Thyroid gland (tissue), 4 donors: Measurements from ENCODE around the gene MEPCE. TPM values are rescaled to one million over a fixed set of nuclear protein-coding genes. Genes with fewer than 3 reads are reported as not detected.
"Not testable (repeated sequence)": the region's sequence is repeated elsewhere in the genome, so short reads cannot be mapped to it uniquely, and the experiment has no call there.

ENCODE experiments used
- DNase-seq, 2 donors: peaks; one replicate each; pipeline ENCODE4 v3.0.0-alpha.2; 2019
- H3K27ac ChIP-seq, 3 donors: fragments of 200-600 bp; sonication (generic); 1 replicate in 2 of 3; 2 replicates in 1 of 3; pipeline ENCODE4 v1.5.1; 2016 to 2019; ENCODE audit warnings: mild to moderate bottlenecking in 1 of 3, moderate library complexity in 1 of 3
- H3K27me3 ChIP-seq: fragments of 200-600 bp; sonication (generic); one replicate; pipeline ENCODE4 v1.5.1; 2019
- H3K36me3 ChIP-seq, 2 donors: fragments of 200-600 bp; sonication (generic); one replicate each; pipeline ENCODE4 v1.5.1; 2016 to 2019
- H3K4me1 ChIP-seq, 2 donors: fragments of 200-600 bp; sonication (generic); one replicate each; pipeline ENCODE4 v1.5.1; 2017 to 2019
- H3K4me3 ChIP-seq, 3 donors: fragments of 200-600 bp; sonication (generic); replicated peaks in 1 of 3; 1 replicate in 2 of 3; 2 replicates in 1 of 3; pipeline ENCODE4 v1.5.1; 2016; ENCODE audit warnings: mild to moderate bottlenecking in 1 of 3
- H3K9me3 ChIP-seq: fragments of 200-600 bp; sonication (generic); one replicate; pipeline ENCODE4 v1.5.1; 2017
- CTCF ChIP-seq, 6 experiments: fragments of 200-600 bp in 3 of 6; fragments of 450-650 bp in 3 of 6; sonication (generic) in 3 of 6; IDR thresholded peaks; one replicate each; pipeline ENCODE4 v1.5.1; 2016 to 2019; ENCODE audit warnings: antibody characterized with exemption in 6 of 6, mild to moderate bottlenecking in 2 of 6, inconsistent platforms in 1 of 6, moderate library complexity in 1 of 6
- POLR2A ChIP-seq, 2 donors: fragments of 450-650 bp; IDR thresholded peaks; one replicate each; pipeline ENCODE4 v1.6.1; 2017; ENCODE audit warnings: antibody characterized with exemption in 2 of 2, mild to moderate bottlenecking in 2 of 2, moderate library complexity in 1 of 2
- WGBS, 2 donors: methylation state at CpG; one replicate each; pipeline ENCODE4 v1.1.5; 2017; 5-methylcytosine and 5-hydroxymethylcytosine counted together
- intact Hi-C: fragments of 100-400 bp; cut with DNase I; formaldehyde crosslinking; loops from one replicate; pipeline ENCODE4 v1.15.1; 2023
- total RNA-seq, 4 donors: library from RNA; depleted of rRNA; stranded (reverse); fragments of >200 nt; gene quantifications; one replicate each; pipeline ENCODE4 v1.2.3, GENCODE V29; 2016

Gene MEPCE
- total RNA-seq, 4 donors from 2014 or later, result 42.9 to 48.7 (median 45.6) TPM

DNA sequence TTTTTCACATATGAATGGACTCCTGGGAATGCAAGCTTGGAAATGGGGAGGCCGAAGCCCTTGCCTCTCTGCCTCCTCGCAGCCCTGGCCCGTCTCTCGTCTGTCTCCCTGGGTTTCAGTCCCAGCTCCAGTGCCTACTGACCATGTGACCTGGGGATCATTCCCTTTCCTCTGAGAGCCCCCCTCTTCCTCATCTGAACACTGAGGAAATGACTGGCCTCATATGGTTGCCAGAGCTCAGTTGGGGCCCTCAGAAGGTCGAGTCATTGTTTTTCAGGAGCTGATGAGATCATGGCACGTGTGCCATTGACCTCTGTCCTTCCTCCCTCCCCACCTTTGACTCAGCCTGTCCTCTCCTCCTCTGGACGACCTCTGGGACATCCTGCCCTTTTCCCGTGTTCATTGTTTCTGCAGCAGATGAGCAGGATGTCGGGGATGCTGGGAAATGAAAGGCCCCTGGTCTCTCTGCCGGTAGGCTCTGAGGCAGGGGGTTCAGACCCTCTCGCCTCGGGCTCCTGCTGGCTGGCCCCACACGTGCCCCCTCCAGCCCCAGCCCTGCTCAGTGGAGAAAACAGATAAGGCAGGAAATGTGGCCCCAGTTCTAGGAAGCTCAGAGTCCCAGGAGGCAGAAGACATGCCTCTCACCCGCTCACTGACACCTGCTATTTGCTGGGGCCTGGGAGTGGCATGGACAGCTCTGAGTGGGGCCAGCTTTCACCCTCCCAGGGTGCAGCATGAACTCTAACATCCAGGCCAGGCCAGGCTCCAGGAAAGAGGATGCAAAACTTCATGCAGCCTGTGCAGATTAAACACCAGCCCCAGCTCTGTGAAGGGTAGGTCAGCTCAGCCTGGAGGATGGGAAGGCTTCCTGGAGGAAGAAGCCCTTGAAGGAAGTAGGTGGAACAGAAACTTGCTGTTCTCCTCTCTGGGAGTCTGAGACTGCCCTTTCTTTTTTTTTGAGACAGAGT, 15.0 kb downstream of the MEPCE start:
- H3K36me3 ChIP-seq, result no peaks in the 10 kb centered on the region
- WGBS, 2 donors, result 53 to 57% methylated on average over 12 to 13 of the region's 14 CpGs
- DNase-seq, result peak in 1 of 2 donors; percentile 27
- peak overlapping the region; percentile 47 to 80 (median 48) for H3K27ac ChIP-seq
- no peak overlapping the region for H3K4me3 ChIP-seq
- TF ChIP-seq CTCF (IDR thresholded peaks at IDR 0.05) (no peak), POLR2A (IDR thresholded peaks at IDR 0.05) (no peak)
- H3K9me3 ChIP-seq, result no peaks in the 10 kb centered on the region
- intact Hi-C loops, result no loop called here
- peaks cover 8 to 22% of the 10 kb centered on the region in 2 donors for H3K4me1 ChIP-seq
- H3K27me3 ChIP-seq, result no peaks in the 10 kb centered on the region

DNA sequence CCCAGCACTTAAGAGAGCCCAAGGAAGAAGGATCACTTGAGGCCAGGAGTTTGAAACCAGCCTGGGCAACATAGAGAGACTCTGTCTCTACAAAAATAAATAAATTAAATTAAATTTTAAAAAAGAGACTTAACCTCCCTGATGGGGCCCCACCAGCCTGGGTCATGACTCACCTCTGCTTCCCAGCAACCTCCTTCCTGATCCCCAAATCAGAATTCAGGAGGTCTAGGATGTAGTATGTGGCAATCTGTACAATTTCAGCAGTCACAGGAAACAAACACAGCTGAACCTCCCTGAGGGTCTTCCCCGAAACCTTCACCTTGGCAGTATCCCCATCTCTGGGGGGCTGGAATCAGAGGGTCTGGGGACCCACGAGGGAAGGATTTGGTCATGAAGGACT, 16.4 kb downstream of the MEPCE start:
- no peak for TF ChIP-seq POLR2A (IDR thresholded peaks at IDR 0.05)
- no peak for TF ChIP-seq CTCF (IDR thresholded peaks at IDR 0.05)
- Histone ChIP-seq H3K4me3 (no peak overlapping the region), H3K36me3 (no peaks in the 10 kb centered on the region), H3K27me3 (no peaks in the 10 kb centered on the region), H3K9me3 (no peaks in the 10 kb centered on the region), H3K27ac (peak overlapping the region in 2 of 3 donors; percentile 15 to 80), H3K4me1 (peaks cover 13 to 30% of the 10 kb centered on the region in 2 donors)
- intact Hi-C loops, result no loop called here
- 54 to 71% methylated on average over 2 of the region's 2 CpGs for whole genome bisulfite sequencing, 2 donors
- no peak for DNase-seq

DNA sequence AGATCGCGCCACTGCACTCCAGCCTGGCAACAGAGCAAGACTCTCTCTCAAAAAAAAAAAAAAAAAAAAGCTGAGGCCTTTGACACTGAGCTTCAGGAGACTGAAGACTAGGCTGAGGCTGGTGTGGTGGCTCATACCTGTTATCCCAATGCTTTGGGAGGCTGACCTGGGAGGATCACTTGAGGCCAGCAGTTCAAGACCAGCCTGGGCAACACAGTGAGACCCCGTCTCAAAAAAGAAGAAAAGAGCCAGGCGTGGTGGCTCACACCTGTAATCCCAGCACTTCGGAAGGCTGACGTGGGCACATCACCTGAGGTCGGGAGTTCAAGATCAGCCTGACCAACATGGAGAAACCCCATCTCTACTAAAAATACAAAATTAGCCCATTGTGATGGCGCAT, 17.7 kb downstream of the MEPCE start:
- H3K9me3 ChIP-seq, H3K4me3 ChIP-seq, intact Hi-C loops, DNase-seq, H3K36me3 ChIP-seq, H3K27me3 ChIP-seq, H3K27ac ChIP-seq: not testable (repeated sequence)
- 96 to 98% methylated on average over 8 of the region's 8 CpGs for WGBS, 2 donors
- H3K4me1 ChIP-seq, result peaks cover 13 to 30% of the 10 kb centered on the region in 2 donors

GRCh38 chr7:100449190-100449795, 19.7 kb downstream of the MEPCE start:
- 55 to 65% methylated on average over 13 of the region's 13 CpGs for WGBS, 2 donors
- Histone ChIP-seq H3K27ac (peak overlapping the region; percentile 76 to 91 (median 87)), H3K27me3 (no peaks in the 10 kb centered on the region), H3K4me3 (no peak overlapping the region), H3K36me3 (no peaks in the 10 kb centered on the region), H3K9me3 (no peaks in the 10 kb centered on the region), H3K4me1 (peaks cover 13 to 30% of the 10 kb centered on the region in 2 donors)
- TF ChIP-seq CTCF (IDR thresholded peaks at IDR 0.05) (no peak), POLR2A (IDR thresholded peaks at IDR 0.05) (no peak)
- DNase-seq, result peak; percentile 58 to 71
- intact Hi-C loops, result no loop called here

DNA sequence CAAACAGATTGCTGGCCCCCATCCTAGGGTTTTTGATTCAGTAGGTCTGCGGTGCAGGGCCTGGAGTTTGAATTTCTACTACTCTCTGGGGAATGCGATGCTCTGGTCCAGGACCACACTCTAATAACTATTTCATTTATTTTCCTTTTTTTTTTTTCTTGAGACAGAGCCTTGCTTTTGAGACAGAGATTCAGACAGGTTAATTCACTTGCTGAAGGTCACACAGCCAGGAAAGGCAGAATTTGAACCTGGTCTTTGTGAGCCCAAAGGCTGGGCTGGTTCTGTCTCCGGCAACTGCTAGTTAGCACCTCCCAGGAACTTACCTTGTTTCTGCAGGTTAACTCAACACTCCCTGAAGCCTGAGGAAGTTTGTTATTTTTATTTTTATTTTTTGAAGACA, 22.9 kb downstream of the MEPCE start:
- 92 to 95% methylated on average over 3 of the region's 3 CpGs for WGBS, 2 donors
- no peak overlapping the region for H3K27ac ChIP-seq
- no peak overlapping the region for H3K4me3 ChIP-seq
- intact Hi-C loops, result no loop called here
- no peaks in the 10 kb centered on the region for H3K27me3 ChIP-seq
- no peaks in the 10 kb centered on the region for H3K9me3 ChIP-seq
- DNase-seq, result no peak
- H3K4me1 ChIP-seq, result peaks cover 13 to 14% of the 10 kb centered on the region in 2 donors
- H3K36me3 ChIP-seq, result no peaks in the 10 kb centered on the region
- TF ChIP-seq POLR2A (IDR thresholded peaks at IDR 0.05), result no peak
- no peak for TF ChIP-seq CTCF (IDR thresholded peaks at IDR 0.05)

DNA sequence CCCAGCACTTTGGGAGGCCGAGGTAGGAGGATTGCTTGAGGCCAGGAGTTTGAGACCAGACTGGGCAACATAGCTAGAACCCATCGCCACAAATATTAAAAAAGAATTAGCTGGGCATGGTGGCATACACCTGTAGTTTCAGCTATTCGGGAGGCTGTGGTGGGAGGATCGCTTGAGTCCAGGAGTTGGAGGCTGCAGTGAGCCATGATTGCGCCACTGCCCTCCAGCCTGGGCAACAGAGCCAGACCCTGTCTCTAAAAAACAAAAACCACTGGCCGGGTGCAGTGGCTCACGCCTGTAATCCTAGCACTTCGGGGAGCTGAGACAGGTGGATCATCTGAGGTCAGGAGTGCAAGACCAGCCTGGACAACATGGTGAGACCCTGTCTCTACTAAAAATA, 24.2 kb downstream of the MEPCE start:
- 93 to 95% methylated on average over 8 of the region's 8 CpGs for WGBS, 2 donors
- H3K27me3 ChIP-seq, H3K36me3 ChIP-seq, H3K4me3 ChIP-seq, H3K27ac ChIP-seq, DNase-seq, H3K9me3 ChIP-seq, intact Hi-C loops: not testable (repeated sequence)
- peaks cover 10 to 12% of the 10 kb centered on the region in 2 donors for H3K4me1 ChIP-seq
